PC-9 (cell line): Measurements from ENCODE around the gene SRP9.

Experiments used
- CTCF ChIP-seq: fragments of 200-600 bp; sonication (generic); conservative IDR thresholded peaks from 2 replicates; pipeline ENCODE4 v1.6.1; 2017; ENCODE audit warnings: mixed run types, antibody characterized with exemption, mild to moderate bottlenecking, moderate library complexity
- EZH2 ChIP-seq: fragments of 200-600 bp; sonication (generic); IDR thresholded peaks from 2 replicates; pipeline ENCODE4 v1.8.0; 2017; ENCODE audit warnings: antibody characterized with exemption, low read depth

- no peak for TF ChIP-seq CTCF
- TF ChIP-seq EZH2: no peak
Observed at GRCh38 chr1:225818229-225818628, 40.6 kb downstream of the SRP9 start.
